Mesenchymal stem cell (in vitro differentiated cells and primary cell): ENCODE results near the gene TRNT1.
A peak's percentile ranks its signal among the peaks of the same experiment; 100 is the strongest.

Experiments used
- DNase-seq: peaks from one replicate; pipeline ENCODE4 v3.0.0-alpha.2; 2013
- H2AFZ ChIP-seq: one replicate; pipeline ENCODE4 v1.6.1; 2013; ENCODE audit warnings: low read depth, mild to moderate bottlenecking, control low read depth, inconsistent platforms, low read length, moderate library complexity
- H2AK5ac ChIP-seq: 2 replicates; pipeline ENCODE4 v1.6.1; 2013; ENCODE audit warnings: low read length, moderate library complexity, mild to moderate bottlenecking, inconsistent platforms; ENCODE audit not compliant: severe bottlenecking
- H2BK120ac ChIP-seq: one replicate; pipeline ENCODE4 v1.6.1; 2013; ENCODE audit warnings: low read depth, mild to moderate bottlenecking, inconsistent platforms, low read length, moderate library complexity
- H2BK12ac ChIP-seq, 2 experiments: one replicate each; pipeline ENCODE4 v1.6.1; 2013; ENCODE audit warnings: inconsistent platforms in 2 of 2, low read length in 2 of 2, mild to moderate bottlenecking in 2 of 2, moderate library complexity in 2 of 2, control low read depth in 1 of 2
- H2BK15ac ChIP-seq: one replicate; pipeline ENCODE4 v1.6.1; 2013; ENCODE audit warnings: mild to moderate bottlenecking, low read depth, inconsistent platforms; ENCODE audit not compliant: poor library complexity, severe bottlenecking
- H2BK5ac ChIP-seq: 2 replicates; pipeline ENCODE4 v1.6.1; 2013; ENCODE audit warnings: low read depth, mild to moderate bottlenecking, low read length, control low read depth, inconsistent platforms; ENCODE audit not compliant: poor library complexity, severe bottlenecking
- H3K14ac ChIP-seq, 2 experiments: one replicate each; pipeline ENCODE4 v1.6.1; 2013; ENCODE audit warnings: inconsistent platforms in 2 of 2, low read length in 2 of 2, control low read depth in 1 of 2, mild to moderate bottlenecking in 1 of 2, moderate library complexity in 1 of 2
- H3K18ac ChIP-seq, 2 experiments: one replicate each; pipeline ENCODE4 v1.6.1; 2013; ENCODE audit warnings: inconsistent platforms in 2 of 2, low read length in 2 of 2, control low read depth in 1 of 2, low read depth in 1 of 2, mild to moderate bottlenecking in 1 of 2
- H3K23ac ChIP-seq, 2 experiments: one replicate each; pipeline ENCODE4 v1.6.1; 2013; ENCODE audit warnings: inconsistent platforms in 2 of 2, low read length in 2 of 2, mild to moderate bottlenecking in 2 of 2, moderate library complexity in 2 of 2, control low read depth in 1 of 2
- H3K27ac ChIP-seq: 2 replicates; pipeline ENCODE4 v1.5.1; 2013; ENCODE audit warnings: mild to moderate bottlenecking, moderate library complexity, low read length, control low read depth, inconsistent platforms; ENCODE audit not compliant: poor library complexity, severe bottlenecking
- H3K27me3 ChIP-seq, 2 experiments: 2 replicates each; pipeline versions ENCODE4 v1.6.1 to v1.7.0; 2013; ENCODE audit warnings: low read length in 2 of 2, mild to moderate bottlenecking in 2 of 2, moderate library complexity in 2 of 2, control low read depth in 1 of 2, inconsistent platforms in 1 of 2; ENCODE audit not compliant: control insufficient read depth in 1 of 2, insufficient read depth in 1 of 2
- H3K36me3 ChIP-seq, 2 experiments: 2 replicates each; pipeline versions ENCODE4 v1.6.1 to v1.7.0; 2013; ENCODE audit warnings: low read length in 2 of 2, control low read depth in 1 of 2, inconsistent platforms in 1 of 2, low read depth in 1 of 2, mild to moderate bottlenecking in 1 of 2; ENCODE audit not compliant: insufficient read depth in 2 of 2, control insufficient read depth in 1 of 2
- H3K4ac ChIP-seq, 2 experiments: one replicate each; pipeline ENCODE4 v1.6.1; 2013; ENCODE audit warnings: inconsistent platforms in 2 of 2, low read length in 2 of 2, mild to moderate bottlenecking in 2 of 2, moderate library complexity in 2 of 2, control low read depth in 1 of 2, low read depth in 1 of 2
- H3K4me1 ChIP-seq: 2 replicates; pipeline ENCODE4 v1.6.1; 2013; ENCODE audit warnings: low read depth, low read length, control low read depth; ENCODE audit not compliant: control insufficient read depth, insufficient read depth
- H3K4me2 ChIP-seq: 2 replicates; pipeline ENCODE4 v1.6.1; 2013; ENCODE audit warnings: low read length, mild to moderate bottlenecking, inconsistent platforms; ENCODE audit not compliant: poor library complexity, severe bottlenecking
- H3K4me3 ChIP-seq, 2 experiments: 2 replicates each; pipeline versions ENCODE4 v1.5.1 to v1.7.0; 2013; ENCODE audit warnings: low read length in 2 of 2, mild to moderate bottlenecking in 2 of 2, control low read depth in 1 of 2, low read depth in 1 of 2; ENCODE audit not compliant: insufficient read depth in 1 of 2
- H3K79me1 ChIP-seq: replicated peaks from 2 replicates; pipeline ENCODE4 v1.6.1; 2013; ENCODE audit warnings: mild to moderate bottlenecking, control low read depth, low read length, inconsistent platforms; ENCODE audit not compliant: poor library complexity, severe bottlenecking
- H3K9ac ChIP-seq: 2 replicates; pipeline ENCODE4 v1.7.0; 2013; ENCODE audit warnings: mild to moderate bottlenecking, low read length, moderate library complexity
- H3K9me3 ChIP-seq: 2 replicates; pipeline ENCODE4 v1.7.0; 2013; ENCODE audit warnings: mild to moderate bottlenecking, low read length; ENCODE audit not compliant: control insufficient read depth
- H4K8ac ChIP-seq: one replicate; pipeline ENCODE4 v1.6.1; 2013; ENCODE audit warnings: inconsistent platforms, mild to moderate bottlenecking, low read length, moderate library complexity
- H4K91ac ChIP-seq: one replicate; pipeline ENCODE4 v1.6.1; 2013; ENCODE audit warnings: mild to moderate bottlenecking, low read length, inconsistent platforms
- WGBS: methylation state at CpG from one replicate; pipeline ENCODE4 v1.1.7; 2013; ENCODE audit warnings: mixed read lengths; 5-methylcytosine and 5-hydroxymethylcytosine counted together

Gene TRNT1

GRCh38 chr3:3179407-3180094 lies 52.8 kb downstream of the TRNT1 start, which contains the start of gene CRBN:
Gene CRBN (minus strand): TSS chr3:3179691. CDS start chr3:3179687, 4 bp downstream.
- Histone ChIP-seq H3K9me3 (no peaks in the 10 kb centered on the region), H3K27ac (no peak within 1 kb of the TSS), H3K18ac (peak within 1 kb of the TSS; percentile 84 to 93), H3K4me3 (peak within 1 kb of the TSS; percentile 96), H2AK5ac (no peak within 1 kb of the TSS), H2BK120ac (peak within 1 kb of the TSS; percentile 75), H2BK5ac (no peak within 1 kb of the TSS), H2BK15ac (no peak within 1 kb of the TSS), H3K14ac (no peak within 1 kb of the TSS), H3K9ac (peak within 1 kb of the TSS; percentile 96), H3K79me1 (peaks cover 8% of the 10 kb centered on the region), H4K91ac (peak within 1 kb of the TSS; percentile 91), H3K23ac (peak within 1 kb of the TSS in 1 of 2 experiments; percentile 56), H2BK12ac (no peak within 1 kb of the TSS), H3K36me3 (peaks cover 0 to 10% of the 10 kb centered on the region in 2 experiments), H3K4me1 (peaks cover 2% of the 10 kb centered on the region), H2AFZ (peak within 1 kb of the TSS; percentile 96), H4K8ac (peak within 1 kb of the TSS; percentile 99), H3K4me2 (peak within 1 kb of the TSS; percentile 89), H3K4ac (peak within 1 kb of the TSS; percentile 57 to 95), H3K27me3 (peaks cover 0 to 3% of the 10 kb centered on the region in 2 experiments)
- WGBS = under 1% methylated on average over 48 of the region's 56 CpGs
- DNase-seq = peak; percentile 86

GRCh38 chr3:3180456-3180855 lies 53.7 kb downstream of the TRNT1 start:
- Histone ChIP-seq H3K79me1 (peaks cover 6% of the 10 kb centered on the region), H2BK5ac (no peak overlapping the region), H3K4me3 (no peak overlapping the region), H2AK5ac (no peak overlapping the region), H2BK12ac (no peak overlapping the region), H3K4me1 (peaks cover 2% of the 10 kb centered on the region), H2AFZ (no peak overlapping the region), H4K8ac (no peak overlapping the region), H4K91ac (no peak overlapping the region), H3K23ac (no peak overlapping the region), H2BK15ac (no peak overlapping the region), H3K9me3 (no peaks in the 10 kb centered on the region), H3K4ac (no peak overlapping the region), H3K9ac (peak overlapping the region; percentile 96), H3K18ac (no peak overlapping the region), H3K14ac (no peak overlapping the region), H3K36me3 (peaks cover 0 to 2% of the 10 kb centered on the region in 2 experiments), H3K27ac (no peak overlapping the region), H3K4me2 (no peak overlapping the region), H2BK120ac (no peak overlapping the region), H3K27me3 (peaks cover 0 to 3% of the 10 kb centered on the region in 2 experiments)
- DNase-seq = no peak
- WGBS = 85% methylated on average over 9 of the region's 9 CpGs

- no peak overlapping the region for H3K14ac ChIP-seq
- no peaks in the 10 kb centered on the region for H3K4me1 ChIP-seq
- H3K79me1 ChIP-seq = no peaks in the 10 kb centered on the region
- H3K9ac ChIP-seq = no peak overlapping the region
- H2AFZ ChIP-seq = no peak overlapping the region
- no peak overlapping the region for H3K27ac ChIP-seq
- 60% methylated on average over 1 of the region's 2 CpGs for WGBS
- H2BK5ac ChIP-seq = no peak overlapping the region
- H3K27me3 ChIP-seq = peaks cover 0 to 4% of the 10 kb centered on the region in 2 experiments
- no peak overlapping the region for H4K91ac ChIP-seq
- H3K4ac ChIP-seq = no peak overlapping the region
- H3K9me3 ChIP-seq = peaks cover 6% of the 10 kb centered on the region
- H3K23ac ChIP-seq = no peak overlapping the region
- H2BK120ac ChIP-seq = no peak overlapping the region
- H2AK5ac ChIP-seq = no peak overlapping the region
- H3K4me2 ChIP-seq = no peak overlapping the region
- DNase-seq = no peak
- H3K36me3 ChIP-seq = no peaks in the 10 kb centered on the region
- no peak overlapping the region for H2BK15ac ChIP-seq
- H2BK12ac ChIP-seq = no peak overlapping the region
- H3K18ac ChIP-seq = no peak overlapping the region
- no peak overlapping the region for H4K8ac ChIP-seq
- H3K4me3 ChIP-seq = no peak overlapping the region
Observed at GRCh38 chr3:3184876-3185275, 58.1 kb downstream of the TRNT1 start.

- Histone ChIP-seq H3K9me3 (peaks cover 6% of the 10 kb centered on the region), H3K36me3 (no peaks in the 10 kb centered on the region), H3K4me2 (no peak overlapping the region), H3K18ac (no peak overlapping the region), H2BK15ac (no peak overlapping the region), H3K27me3 (peaks cover 9 to 15% of the 10 kb centered on the region in 2 experiments), H4K91ac (no peak overlapping the region), H2AK5ac (no peak overlapping the region), H2BK5ac (no peak overlapping the region), H2AFZ (no peak overlapping the region), H3K4me1 (no peaks in the 10 kb centered on the region), H4K8ac (no peak overlapping the region), H3K9ac (no peak overlapping the region), H3K23ac (no peak overlapping the region), H3K27ac (no peak overlapping the region), H3K79me1 (no peaks in the 10 kb centered on the region), H3K4me3 (no peak overlapping the region), H2BK12ac (no peak overlapping the region), H2BK120ac (no peak overlapping the region), H3K14ac (no peak overlapping the region), H3K4ac (no peak overlapping the region)
- DNase-seq = peak; percentile 30
- 65% methylated on average over 1 of the region's 1 CpG for WGBS
Observed at GRCh38 chr3:3189102-3189727, 62.5 kb downstream of the TRNT1 start.
